Endothelial cell of umbilical vein (primary cell): ENCODE results near the gene SLC6A7. TPM values are rescaled to one million over a fixed set of nuclear protein-coding genes. Genes with fewer than 3 reads are reported as not detected.

Experiments
- BruUV-seq: library from RNA; stranded (reverse); fragments of 400-500 nt; replicated peaks from 2 replicates; lab custom pipeline; 2021; lab: Mats Ljungman, UMichigan
- CTCF ChIA-PET: fragments of 300-600, 350-600 bp; sonication (Branson Sonifier 250); formaldehyde crosslinking; loops from one replicate; lab custom pipeline; 2021; ENCODE audit warnings: antibody characterized with exemption, inconsistent platforms; lab: Charles Lee
- POLR2A ChIA-PET: fragments of 300-600, 350-600 bp; sonication (Branson Sonifier 250); formaldehyde crosslinking; loops from one replicate; lab custom pipeline; 2021; ENCODE audit warnings: antibody characterized with exemption, inconsistent platforms; lab: Charles Lee
- DNase-seq: peaks from one replicate; pipeline ENCODE4 v3.0.0-alpha.2; 2011; ENCODE audit warnings: low read depth, low spot score
- FAIRE-seq: peaks from 2 replicates; lab custom pipeline; 2011; peaks lifted over from hg19 to GRCh38; lab: Jason Lieb, UNC
- H2AFZ ChIP-seq: 2 replicates; pipeline ENCODE4 v1.6.0; 2012; ENCODE audit warnings: low read depth, low read length, control low read depth, inconsistent platforms
- H3K27ac ChIP-seq: 2 replicates; pipeline ENCODE4 v1.5.1; 2011; ENCODE audit warnings: low read depth, mild to moderate bottlenecking, control low read depth, low read length, moderate library complexity; ENCODE audit not compliant: insufficient read depth
- H3K27me3 ChIP-seq, 2 experiments: 2 replicates each; pipeline versions ENCODE4 v1.6.0 to v1.6.1; 2011; ENCODE audit warnings: low read length in 2 of 2, mixed read lengths in 1 of 2; ENCODE audit not compliant: control insufficient read depth in 2 of 2, insufficient read depth in 2 of 2
- H3K36me3 ChIP-seq, 2 experiments: 2 replicates in 1 of 2; 3 replicates in 1 of 2; pipeline ENCODE4 v1.5.1; 2011; ENCODE audit warnings: low read length in 2 of 2, mild to moderate bottlenecking in 1 of 2, moderate library complexity in 1 of 2; ENCODE audit not compliant: control insufficient read depth in 2 of 2, insufficient read depth in 2 of 2; ENCODE audit errors: extremely low read depth in 1 of 2
- H3K4me1 ChIP-seq: 3 replicates; pipeline ENCODE4 v1.5.1; 2011; ENCODE audit warnings: mild to moderate bottlenecking, low read length; ENCODE audit not compliant: control insufficient read depth, insufficient read depth; ENCODE audit errors: extremely low read depth
- H3K4me2 ChIP-seq: 2 replicates; pipeline ENCODE4 v1.6.1; 2011; ENCODE audit warnings: low read length, control low read depth, mixed read lengths; ENCODE audit not compliant: insufficient read depth
- H3K4me3 ChIP-seq, 3 experiments: fragments of 200-600 bp in 1 of 3; sonication (generic), shearing (Covaris generic) in 1 of 3; replicated peaks in 1 of 3; 2 replicates each; pipeline ENCODE4 v1.5.1; 2011 to 2016; ENCODE audit warnings: control low read depth in 3 of 3, low read length in 3 of 3, mild to moderate bottlenecking in 2 of 3, inconsistent platforms in 1 of 3, low read depth in 1 of 3, moderate library complexity in 1 of 3; ENCODE audit not compliant: insufficient read depth in 1 of 3
- H3K79me2 ChIP-seq: 2 replicates; pipeline ENCODE4 v1.6.0; 2012; ENCODE audit warnings: low read length, inconsistent platforms; ENCODE audit not compliant: control insufficient read depth, insufficient read depth
- H3K9ac ChIP-seq: replicated peaks from 2 replicates; pipeline ENCODE3; 2011; ENCODE audit warnings: low read length, control low read depth; ENCODE audit not compliant: insufficient read depth; ENCODE audit errors: extremely low read depth
- H3K9me1 ChIP-seq: replicated peaks from 3 replicates; pipeline ENCODE4 v1.6.0; 2011; ENCODE audit warnings: mild to moderate bottlenecking, low read length; ENCODE audit not compliant: control insufficient read depth, insufficient read depth; ENCODE audit errors: extremely low read depth
- H3K9me3 ChIP-seq: replicated peaks from 2 replicates; pipeline ENCODE4 v1.5.1; 2012; ENCODE audit warnings: low read length, inconsistent platforms; ENCODE audit not compliant: control insufficient read depth, insufficient read depth
- H4K20me1 ChIP-seq: replicated peaks from 2 replicates; pipeline ENCODE3; 2011; ENCODE audit warnings: mild to moderate bottlenecking, low read length; ENCODE audit not compliant: control insufficient read depth, insufficient read depth; ENCODE audit errors: extremely low read depth
- CTCF ChIP-seq, 2 donors: IDR thresholded peaks; 1 replicate in 1 of 2; 2 replicates in 1 of 2; pipeline ENCODE4 v1.5.1; 2011; ENCODE audit warnings: low read length in 2 of 2, mild to moderate bottlenecking in 2 of 2, moderate library complexity in 2 of 2, control low read depth in 1 of 2, inconsistent platforms in 1 of 2, low read depth in 1 of 2; ENCODE audit not compliant: insufficient read depth in 1 of 2; ENCODE audit errors: extremely low read depth in 1 of 2
- EZH2 ChIP-seq: IDR thresholded peaks from 2 replicates; pipeline ENCODE4 v1.6.1; 2012; ENCODE audit warnings: borderline replicate concordance, low read depth, mild to moderate bottlenecking, moderate library complexity, low read length, inconsistent platforms; ENCODE audit not compliant: severe bottlenecking
- FOS ChIP-seq: IDR thresholded peaks from 2 replicates; pipeline ENCODE4 v1.6.1; 2011; ENCODE audit warnings: mild to moderate bottlenecking, low read length, moderate library complexity, borderline replicate concordance; ENCODE audit not compliant: insufficient read depth
- GATA2 ChIP-seq: IDR thresholded peaks from 2 replicates; pipeline ENCODE4 v1.7.0; 2011; ENCODE audit warnings: low read depth, mild to moderate bottlenecking, moderate library complexity, mixed read lengths, low read length; ENCODE audit not compliant: insufficient read length, insufficient read depth
- JUN ChIP-seq: IDR thresholded peaks from 2 replicates; pipeline ENCODE4 v1.6.1; 2011; ENCODE audit warnings: borderline replicate concordance, low read depth; ENCODE audit not compliant: insufficient read length, insufficient read depth
- MAX ChIP-seq: IDR thresholded peaks from 2 replicates; pipeline ENCODE4 v1.6.1; 2011; ENCODE audit not compliant: insufficient read depth, insufficient read length
- dilution Hi-C: fragments of 300-500 bp; cut with MboI; formaldehyde crosslinking; loops from one replicate; pipeline ENCODE4 v1.15.0; 2019; ENCODE audit warnings: low sequenced_read_pairs; ENCODE audit not compliant: extremely low pct_ligation_motif_present
- intact Hi-C: fragments of 100-400 bp; cut with micrococcal nuclease; formaldehyde crosslinking; loops from one replicate; pipeline ENCODE4 v1.10.0; 2022
- polyA plus RNA-seq, 4 experiments: library from polyadenylated mRNA; depleted of rRNA in 3 of 4; stranded (reverse) in 3 of 4; unstranded in 1 of 4; fragments of >200 nt; gene quantifications; 2 replicates each; pipeline versions ENCODE4 v1.2.1 to v1.2.3, GENCODE V29; 2011 to 2012; ENCODE audit warnings: missing spikeins in 1 of 4
- total RNA-seq: library from RNA; stranded (reverse); gene quantifications from 2 replicates; pipeline ENCODE4 v1.2.3, GENCODE V29; 2021

SLC6A7 gene
- total and polyA plus RNA-seq, 2 donors (not counting 3 experiments of a cell fraction or from before 2014, with no cell fraction given), result not detected

- Histone ChIP-seq H4K20me1 (no peaks in the 10 kb centered on the region), H3K9me3 (no peaks in the 10 kb centered on the region), H3K79me2 (no peaks in the 10 kb centered on the region), H3K4me2 (no peak overlapping the region), H3K36me3 (no peaks in the 10 kb centered on the region), H3K9me1 (no peaks in the 10 kb centered on the region), H3K9ac (no peak overlapping the region), H3K27ac (no peak overlapping the region), H3K4me1 (no peaks in the 10 kb centered on the region), H2AFZ (no peak overlapping the region), H3K27me3 (peaks cover 0 to 7% of the 10 kb centered on the region in 2 experiments), H3K4me3 (no peak overlapping the region)
- DNase-seq (no peak), FAIRE-seq (no peak)
- BruUV-seq, result no TSS peak
- ChIA-PET POLR2A (no interaction called here), CTCF (interaction anchor here (1.0 to 1.5 kb wide), 2 partner anchors 11 to 88 kb away, joined by 3 to 4 read pairs; no protein-coding TSS in a partner anchor)
- intact Hi-C loops (no loop called here), dilution Hi-C loops (no loop called here)
- TF ChIP-seq MAX (no peak), GATA2 (no peak), CTCF (IDR thresholded peaks at IDR 0.05; ENCODE audit: extremely low read depth in 1 of 2, insufficient read depth in 1 of 2, low read depth in 1 of 2, low read length in 2 of 2) (no peak), FOS (no peak), EZH2 (no peak), JUN (no peak)
Measured at GRCh38 chr5:150149618-150150017, 40.2 kb upstream of the SLC6A7 start.
